ENCODE data around the gene SPIN1. TPM values are rescaled to one million over a fixed set of nuclear protein-coding genes. Genes with fewer than 3 reads are reported as not detected.

Gene SPIN1
- total RNA-seq, 1 donor from 2014 or later = 103 TPM

GRCh38 chr9:88396836-88397577, 8.8 kb downstream of the SPIN1 start:
- peak overlapping the region; percentile 73 for H3K27ac Mint-ChIP-seq (ENCODE audit: unreplicated experiment)
- no peaks in the 10 kb centered on the region for H3K27me3 Mint-ChIP-seq (ENCODE audit: low read depth)
- no peak overlapping the region for H3K4me3 Mint-ChIP-seq (ENCODE audit: unreplicated experiment)
- H3K4me1 Mint-ChIP-seq (ENCODE audit: low read depth) = peaks cover 76% of the 10 kb centered on the region
- TF ChIP-seq CTCF (IDR thresholded peaks at IDR 0.05) = no peak
- H3K36me3 Mint-ChIP-seq (ENCODE audit: low read depth) = no peaks in the 10 kb centered on the region
- no peaks in the 10 kb centered on the region for H3K9me3 Mint-ChIP-seq (ENCODE audit: low read depth)
- no peak for DNase-seq (ENCODE audit: low spot score)

GRCh38 chr9:88398016-88398415, 9.8 kb downstream of the SPIN1 start:
- no peaks in the 10 kb centered on the region for H3K27me3 Mint-ChIP-seq (ENCODE audit: low read depth)
- no peak for DNase-seq (ENCODE audit: low spot score)
- no peaks in the 10 kb centered on the region for H3K36me3 Mint-ChIP-seq (ENCODE audit: low read depth)
- no peaks in the 10 kb centered on the region for H3K9me3 Mint-ChIP-seq (ENCODE audit: low read depth)
- TF ChIP-seq CTCF (IDR thresholded peaks at IDR 0.05) = no peak
- peaks cover 75% of the 10 kb centered on the region for H3K4me1 Mint-ChIP-seq (ENCODE audit: low read depth)
- no peak overlapping the region for H3K4me3 Mint-ChIP-seq (ENCODE audit: unreplicated experiment)
- peak overlapping the region; percentile 49 for H3K27ac Mint-ChIP-seq (ENCODE audit: unreplicated experiment)

DNA sequence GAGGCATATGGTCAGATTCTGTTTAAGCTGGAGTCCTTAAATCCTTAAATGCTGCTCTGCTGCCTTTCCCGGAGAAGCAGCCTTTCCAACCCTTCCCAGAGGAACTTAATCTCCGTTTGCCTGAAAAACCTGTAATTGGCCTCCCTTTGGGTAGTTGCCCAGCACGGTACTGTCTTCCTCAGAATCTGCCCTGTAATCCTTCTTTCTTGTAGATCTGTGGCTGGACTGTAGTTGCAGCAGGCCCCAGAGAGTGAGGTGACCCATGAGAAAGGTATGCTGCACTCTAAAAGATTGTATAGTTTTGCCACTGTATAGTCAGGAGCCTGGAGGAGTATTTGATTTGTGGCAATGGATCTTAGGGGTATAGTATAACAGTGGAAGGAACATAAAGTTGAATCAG, 11.7 kb downstream of the SPIN1 start:
- no peaks in the 10 kb centered on the region for H3K27me3 Mint-ChIP-seq (ENCODE audit: low read depth)
- H3K4me1 Mint-ChIP-seq (ENCODE audit: low read depth) = peaks cover 71% of the 10 kb centered on the region
- DNase-seq (ENCODE audit: low spot score) = no peak
- no peak for TF ChIP-seq CTCF (IDR thresholded peaks at IDR 0.05)
- peak overlapping the region; percentile 86 for H3K27ac Mint-ChIP-seq (ENCODE audit: unreplicated experiment)
- no peaks in the 10 kb centered on the region for H3K36me3 Mint-ChIP-seq (ENCODE audit: low read depth)
- H3K9me3 Mint-ChIP-seq (ENCODE audit: low read depth) = no peaks in the 10 kb centered on the region
- H3K4me3 Mint-ChIP-seq (ENCODE audit: unreplicated experiment) = no peak overlapping the region

- TF ChIP-seq CTCF (IDR thresholded peaks at IDR 0.05) = no peak
- Mint-ChIP-seq H3K4me3 (ENCODE audit: unreplicated experiment) (no peak overlapping the region), H3K27ac (ENCODE audit: unreplicated experiment) (no peak overlapping the region), H3K4me1 (ENCODE audit: low read depth) (peaks cover 51% of the 10 kb centered on the region), H3K27me3 (ENCODE audit: low read depth) (no peaks in the 10 kb centered on the region), H3K9me3 (ENCODE audit: low read depth) (no peaks in the 10 kb centered on the region), H3K36me3 (ENCODE audit: low read depth) (no peaks in the 10 kb centered on the region)
- DNase-seq (ENCODE audit: low spot score) = no peak
Observed at GRCh38 chr9:88403340-88403739, 15.1 kb downstream of the SPIN1 start.

- no peaks in the 10 kb centered on the region for H3K9me3 Mint-ChIP-seq (ENCODE audit: low read depth)
- no peak for TF ChIP-seq CTCF (IDR thresholded peaks at IDR 0.05)
- no peaks in the 10 kb centered on the region for H3K36me3 Mint-ChIP-seq (ENCODE audit: low read depth)
- no peaks in the 10 kb centered on the region for H3K27me3 Mint-ChIP-seq (ENCODE audit: low read depth)
- H3K4me1 Mint-ChIP-seq (ENCODE audit: low read depth) = peaks cover 33% of the 10 kb centered on the region
- no peak overlapping the region for H3K4me3 Mint-ChIP-seq (ENCODE audit: unreplicated experiment)
- no peak overlapping the region for H3K27ac Mint-ChIP-seq (ENCODE audit: unreplicated experiment)
- DNase-seq (ENCODE audit: low spot score) = no peak
Observed at GRCh38 chr9:88406051-88406450, 17.8 kb downstream of the SPIN1 start.

All from chondrocyte (in vitro differentiated cells).